ENCODE results near the gene THBS3. TPM values are rescaled to one million over a fixed set of nuclear protein-coding genes. Genes with fewer than 3 reads are reported as not detected.
A peak's percentile ranks its signal among the peaks of the same experiment; 100 is the strongest.

Gene THBS3
- total and polyA plus RNA-seq, 2 of the 13 experiments (the other 11 are each of a cell fraction or from before 2014, with no cell fraction given) = 0.86 to 3.6 TPM

DNA sequence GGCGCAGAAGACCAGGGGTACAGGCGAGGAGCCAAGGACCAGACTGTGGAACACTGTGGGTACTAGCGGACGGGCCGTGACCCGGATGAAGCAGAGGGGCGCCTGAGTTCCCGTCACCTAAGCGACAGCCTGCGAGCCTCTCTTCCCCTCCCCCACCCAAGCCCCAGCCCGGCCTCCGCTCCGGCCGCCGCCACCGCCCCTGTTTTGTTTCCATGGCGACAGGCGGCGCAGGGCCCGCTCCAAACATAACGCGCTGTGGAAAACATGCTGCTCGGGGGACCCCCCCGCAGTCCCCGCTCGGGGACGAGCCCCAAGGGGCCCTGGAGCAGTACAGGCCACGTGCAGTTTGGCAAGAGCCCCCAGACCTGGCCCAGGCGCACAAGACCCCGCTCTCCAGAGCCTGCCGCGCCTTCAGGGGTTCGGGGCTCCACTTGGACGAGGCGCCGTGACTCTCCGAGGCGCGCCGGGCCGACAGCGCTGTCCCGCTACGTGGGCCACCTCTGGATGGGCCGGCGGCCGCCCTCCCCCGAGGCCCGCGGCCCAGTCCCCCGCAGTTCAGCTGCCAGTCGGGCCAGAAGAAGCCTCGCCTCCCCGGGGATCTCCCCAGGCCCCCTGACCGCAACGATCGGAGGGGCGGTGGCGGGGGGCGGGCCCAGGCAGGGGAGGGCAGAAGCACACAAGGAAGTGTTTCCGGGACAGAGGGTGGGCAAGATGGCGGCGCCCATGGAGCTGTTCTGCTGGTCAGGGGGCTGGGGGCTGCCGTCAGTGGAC, 1.0 kb upstream of the THBS3 start, which contains the start of gene MTX1 (continued):
- TF ChIP-seq, protein P1, sequence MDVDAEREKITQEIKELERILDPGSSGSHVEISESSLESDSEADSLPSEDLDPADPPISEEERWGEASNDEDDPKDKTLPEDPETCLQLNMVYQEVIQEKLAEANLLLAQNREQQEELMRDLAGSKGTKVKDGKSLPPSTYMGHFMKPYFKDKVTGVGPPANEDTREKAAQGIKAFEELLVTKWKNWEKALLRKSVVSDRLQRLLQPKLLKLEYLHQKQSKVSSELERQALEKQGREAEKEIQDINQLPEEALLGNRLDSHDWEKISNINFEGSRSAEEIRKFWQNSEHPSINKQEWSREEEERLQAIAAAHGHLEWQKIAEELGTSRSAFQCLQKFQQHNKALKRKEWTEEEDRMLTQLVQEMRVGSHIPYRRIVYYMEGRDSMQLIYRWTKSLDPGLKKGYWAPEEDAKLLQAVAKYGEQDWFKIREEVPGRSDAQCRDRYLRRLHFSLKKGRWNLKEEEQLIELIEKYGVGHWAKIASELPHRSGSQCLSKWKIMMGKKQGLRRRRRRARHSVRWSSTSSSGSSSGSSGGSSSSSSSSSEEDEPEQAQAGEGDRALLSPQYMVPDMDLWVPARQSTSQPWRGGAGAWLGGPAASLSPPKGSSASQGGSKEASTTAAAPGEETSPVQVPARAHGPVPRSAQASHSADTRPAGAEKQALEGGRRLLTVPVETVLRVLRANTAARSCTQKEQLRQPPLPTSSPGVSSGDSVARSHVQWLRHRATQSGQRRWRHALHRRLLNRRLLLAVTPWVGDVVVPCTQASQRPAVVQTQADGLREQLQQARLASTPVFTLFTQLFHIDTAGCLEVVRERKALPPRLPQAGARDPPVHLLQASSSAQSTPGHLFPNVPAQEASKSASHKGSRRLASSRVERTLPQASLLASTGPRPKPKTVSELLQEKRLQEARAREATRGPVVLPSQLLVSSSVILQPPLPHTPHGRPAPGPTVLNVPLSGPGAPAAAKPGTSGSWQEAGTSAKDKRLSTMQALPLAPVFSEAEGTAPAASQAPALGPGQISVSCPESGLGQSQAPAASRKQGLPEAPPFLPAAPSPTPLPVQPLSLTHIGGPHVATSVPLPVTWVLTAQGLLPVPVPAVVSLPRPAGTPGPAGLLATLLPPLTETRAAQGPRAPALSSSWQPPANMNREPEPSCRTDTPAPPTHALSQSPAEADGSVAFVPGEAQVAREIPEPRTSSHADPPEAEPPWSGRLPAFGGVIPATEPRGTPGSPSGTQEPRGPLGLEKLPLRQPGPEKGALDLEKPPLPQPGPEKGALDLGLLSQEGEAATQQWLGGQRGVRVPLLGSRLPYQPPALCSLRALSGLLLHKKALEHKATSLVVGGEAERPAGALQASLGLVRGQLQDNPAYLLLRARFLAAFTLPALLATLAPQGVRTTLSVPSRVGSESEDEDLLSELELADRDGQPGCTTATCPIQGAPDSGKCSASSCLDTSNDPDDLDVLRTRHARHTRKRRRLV (CRISPR knock-in tag; IDR thresholded peaks at IDR 0.05) = no peak
- TF ChIP-seq PTBP1 (IDR thresholded peaks at IDR 0.05; ENCODE audit: low read depth, low read length, poor library complexity, severe bottlenecking) = no peak
- peak; percentile 90 for TF ChIP-seq ZNF333 (CRISPR knock-in tag; IDR thresholded peaks at IDR 0.05; ENCODE audit: borderline replicate concordance)
- TF ChIP-seq AHR (CRISPR knock-in tag; IDR thresholded peaks at IDR 0.05) = no peak
- no peak for TF ChIP-seq SNRNP70 (IDR thresholded peaks at IDR 0.05; ENCODE audit: low read depth, low read length)
- no peak for TF ChIP-seq CSRNP2 (CRISPR knock-in tag; conservative IDR thresholded peaks at IDR 0.05; ENCODE audit: low read depth)
- no peak for TF ChIP-seq PPARG (CRISPR knock-in tag; conservative IDR thresholded peaks at IDR 0.05)
- no peak for TF ChIP-seq MEIS1 (CRISPR knock-in tag; IDR thresholded peaks at IDR 0.05; ENCODE audit: borderline replicate concordance)
- TF ChIP-seq, protein P2, sequence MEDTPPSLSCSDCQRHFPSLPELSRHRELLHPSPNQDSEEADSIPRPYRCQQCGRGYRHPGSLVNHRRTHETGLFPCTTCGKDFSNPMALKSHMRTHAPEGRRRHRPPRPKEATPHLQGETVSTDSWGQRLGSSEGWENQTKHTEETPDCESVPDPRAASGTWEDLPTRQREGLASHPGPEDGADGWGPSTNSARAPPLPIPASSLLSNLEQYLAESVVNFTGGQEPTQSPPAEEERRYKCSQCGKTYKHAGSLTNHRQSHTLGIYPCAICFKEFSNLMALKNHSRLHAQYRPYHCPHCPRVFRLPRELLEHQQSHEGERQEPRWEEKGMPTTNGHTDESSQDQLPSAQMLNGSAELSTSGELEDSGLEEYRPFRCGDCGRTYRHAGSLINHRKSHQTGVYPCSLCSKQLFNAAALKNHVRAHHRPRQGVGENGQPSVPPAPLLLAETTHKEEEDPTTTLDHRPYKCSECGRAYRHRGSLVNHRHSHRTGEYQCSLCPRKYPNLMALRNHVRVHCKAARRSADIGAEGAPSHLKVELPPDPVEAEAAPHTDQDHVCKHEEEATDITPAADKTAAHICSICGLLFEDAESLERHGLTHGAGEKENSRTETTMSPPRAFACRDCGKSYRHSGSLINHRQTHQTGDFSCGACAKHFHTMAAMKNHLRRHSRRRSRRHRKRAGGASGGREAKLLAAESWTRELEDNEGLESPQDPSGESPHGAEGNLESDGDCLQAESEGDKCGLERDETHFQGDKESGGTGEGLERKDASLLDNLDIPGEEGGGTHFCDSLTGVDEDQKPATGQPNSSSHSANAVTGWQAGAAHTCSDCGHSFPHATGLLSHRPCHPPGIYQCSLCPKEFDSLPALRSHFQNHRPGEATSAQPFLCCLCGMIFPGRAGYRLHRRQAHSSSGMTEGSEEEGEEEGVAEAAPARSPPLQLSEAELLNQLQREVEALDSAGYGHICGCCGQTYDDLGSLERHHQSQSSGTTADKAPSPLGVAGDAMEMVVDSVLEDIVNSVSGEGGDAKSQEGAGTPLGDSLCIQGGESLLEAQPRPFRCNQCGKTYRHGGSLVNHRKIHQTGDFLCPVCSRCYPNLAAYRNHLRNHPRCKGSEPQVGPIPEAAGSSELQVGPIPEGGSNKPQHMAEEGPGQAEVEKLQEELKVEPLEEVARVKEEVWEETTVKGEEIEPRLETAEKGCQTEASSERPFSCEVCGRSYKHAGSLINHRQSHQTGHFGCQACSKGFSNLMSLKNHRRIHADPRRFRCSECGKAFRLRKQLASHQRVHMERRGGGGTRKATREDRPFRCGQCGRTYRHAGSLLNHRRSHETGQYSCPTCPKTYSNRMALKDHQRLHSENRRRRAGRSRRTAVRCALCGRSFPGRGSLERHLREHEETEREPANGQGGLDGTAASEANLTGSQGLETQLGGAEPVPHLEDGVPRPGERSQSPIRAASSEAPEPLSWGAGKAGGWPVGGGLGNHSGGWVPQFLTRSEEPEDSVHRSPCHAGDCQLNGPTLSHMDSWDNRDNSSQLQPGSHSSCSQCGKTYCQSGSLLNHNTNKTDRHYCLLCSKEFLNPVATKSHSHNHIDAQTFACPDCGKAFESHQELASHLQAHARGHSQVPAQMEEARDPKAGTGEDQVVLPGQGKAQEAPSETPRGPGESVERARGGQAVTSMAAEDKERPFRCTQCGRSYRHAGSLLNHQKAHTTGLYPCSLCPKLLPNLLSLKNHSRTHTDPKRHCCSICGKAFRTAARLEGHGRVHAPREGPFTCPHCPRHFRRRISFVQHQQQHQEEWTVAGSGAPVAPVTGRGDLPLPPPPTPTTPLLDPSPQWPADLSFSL (CRISPR knock-in tag; IDR thresholded peaks at IDR 0.05) = peak; percentile 63; the same call in 1 of the 2 replicates
- no peak for TF ChIP-seq PLRG1 (conservative IDR thresholded peaks at IDR 0.05)
- no peak for TF ChIP-seq ZNF3 (CRISPR knock-in tag; IDR thresholded peaks at IDR 0.05)
- no peak for TF ChIP-seq EHMT2 (IDR thresholded peaks at IDR 0.05; ENCODE audit: borderline replicate concordance, low read depth, low read length)
- TF ChIP-seq, protein P3, sequence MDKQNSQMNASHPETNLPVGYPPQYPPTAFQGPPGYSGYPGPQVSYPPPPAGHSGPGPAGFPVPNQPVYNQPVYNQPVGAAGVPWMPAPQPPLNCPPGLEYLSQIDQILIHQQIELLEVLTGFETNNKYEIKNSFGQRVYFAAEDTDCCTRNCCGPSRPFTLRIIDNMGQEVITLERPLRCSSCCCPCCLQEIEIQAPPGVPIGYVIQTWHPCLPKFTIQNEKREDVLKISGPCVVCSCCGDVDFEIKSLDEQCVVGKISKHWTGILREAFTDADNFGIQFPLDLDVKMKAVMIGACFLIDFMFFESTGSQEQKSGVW (CRISPR knock-in tag; IDR thresholded peaks at IDR 0.05; ENCODE audit: borderline replicate concordance) = no peak
- TF ChIP-seq PAF1 (CRISPR knock-in tag; IDR thresholded peaks at IDR 0.05) = no peak
